H7 (cell line): Measurements from ENCODE around the gene SNX32. TPM values are rescaled to one million over a fixed set of nuclear protein-coding genes. Genes with fewer than 3 reads are reported as not detected.
"Not testable (repeated sequence)": the region's sequence is repeated elsewhere in the genome, so short reads cannot be mapped to it uniquely, and the experiment has no call there.

ENCODE experiments used
- DNase-seq: peaks from one replicate; pipeline ENCODE4 v3.0.0; 2012
- H3K27me3 ChIP-seq: 2 replicates; pipeline ENCODE4 v1.6.0; 2011; ENCODE audit warnings: mild to moderate bottlenecking, low read length; ENCODE audit not compliant: control insufficient read depth, insufficient read depth
- H3K36me3 ChIP-seq: replicated peaks from 2 replicates; pipeline ENCODE4 v1.5.1; 2011; ENCODE audit warnings: low read length; ENCODE audit not compliant: control insufficient read depth, insufficient read depth
- H3K4me3 ChIP-seq: 2 replicates; pipeline ENCODE4 v1.5.1; 2011; ENCODE audit warnings: low read depth, mild to moderate bottlenecking, control low read depth, low read length, moderate library complexity; ENCODE audit not compliant: insufficient read depth
- total RNA-seq: library from RNA; depleted of rRNA; stranded (reverse); fragments of >200 nt; shearing (Covaris generic); gene quantifications from 2 replicates; pipeline ENCODE4 v1.2.3, GENCODE V29; 2014

The SNX32 gene
- total RNA-seq, 1 experiment from 2014 or later: 0.80 TPM

DNA sequence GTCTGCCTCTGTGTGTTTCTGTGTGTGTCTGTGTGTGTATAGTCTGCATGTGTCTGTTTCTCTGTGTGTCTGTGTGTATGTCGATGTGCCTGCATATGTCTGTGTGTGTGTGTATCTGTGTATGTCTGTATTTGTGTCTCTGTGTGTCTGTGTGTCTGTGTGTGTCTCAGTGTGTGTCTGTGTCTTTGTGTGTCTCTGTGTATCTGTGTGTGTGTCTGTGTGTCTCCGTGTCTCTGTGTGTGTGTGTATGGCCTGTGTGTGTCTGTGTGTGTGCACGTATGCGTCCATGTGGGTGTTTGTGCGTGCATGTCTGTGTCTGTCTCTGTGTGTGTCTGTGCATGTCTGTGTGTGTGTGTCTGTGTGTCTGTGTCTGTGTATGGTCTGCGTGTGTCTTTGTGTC is 439 bp downstream of the SNX32 start:
- peak overlapping the region; percentile 57 for H3K4me3 ChIP-seq
- no peak for DNase-seq
- H3K36me3 ChIP-seq: no peaks in the 10 kb centered on the region
- H3K27me3 ChIP-seq: peaks cover 9% of the 10 kb centered on the region

DNA sequence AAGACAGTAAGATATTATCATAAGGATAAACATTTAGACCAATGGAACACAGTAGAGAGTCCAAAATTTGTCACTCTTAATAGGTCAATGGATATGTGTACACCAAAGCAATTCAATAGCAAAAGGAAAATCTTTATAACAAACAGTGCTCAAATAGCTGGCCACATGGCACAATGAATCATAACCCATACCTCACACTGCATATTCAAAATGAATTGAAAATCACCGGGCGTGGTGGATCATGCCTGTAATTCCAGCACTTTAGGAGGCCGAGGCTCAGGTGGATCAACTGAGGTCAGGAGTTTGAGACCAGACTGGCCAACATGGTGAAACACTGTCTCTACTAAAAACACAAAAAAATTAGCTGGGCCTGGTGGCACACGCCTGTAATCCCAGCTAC is 8.4 kb downstream of the SNX32 start:
- DNase-seq: no peak
- H3K27me3 ChIP-seq: no peaks in the 10 kb centered on the region
- no peak overlapping the region for H3K4me3 ChIP-seq
- H3K36me3 ChIP-seq: no peaks in the 10 kb centered on the region

DNA sequence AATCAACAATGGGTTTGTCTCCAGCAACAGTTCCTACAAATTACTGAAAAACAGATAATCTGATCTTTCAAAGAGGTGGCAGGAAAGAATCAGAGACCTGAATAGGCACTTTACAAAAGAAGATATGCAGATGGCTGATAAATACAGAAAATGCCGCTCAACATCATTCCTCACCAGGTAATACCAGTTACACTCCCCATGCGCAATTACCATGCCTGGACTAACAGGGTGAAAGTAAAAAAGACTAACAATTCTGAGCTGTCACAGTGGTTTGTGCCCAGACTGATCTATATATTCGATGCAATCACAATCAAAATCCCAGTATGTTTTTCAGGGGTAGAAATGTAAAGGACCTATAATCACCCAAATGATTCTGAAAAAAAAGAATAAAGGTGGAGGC is 10.0 kb downstream of the SNX32 start:
- no peak for DNase-seq
- H3K27me3 ChIP-seq: no peaks in the 10 kb centered on the region
- H3K4me3 ChIP-seq: no peak overlapping the region
- no peaks in the 10 kb centered on the region for H3K36me3 ChIP-seq

DNA sequence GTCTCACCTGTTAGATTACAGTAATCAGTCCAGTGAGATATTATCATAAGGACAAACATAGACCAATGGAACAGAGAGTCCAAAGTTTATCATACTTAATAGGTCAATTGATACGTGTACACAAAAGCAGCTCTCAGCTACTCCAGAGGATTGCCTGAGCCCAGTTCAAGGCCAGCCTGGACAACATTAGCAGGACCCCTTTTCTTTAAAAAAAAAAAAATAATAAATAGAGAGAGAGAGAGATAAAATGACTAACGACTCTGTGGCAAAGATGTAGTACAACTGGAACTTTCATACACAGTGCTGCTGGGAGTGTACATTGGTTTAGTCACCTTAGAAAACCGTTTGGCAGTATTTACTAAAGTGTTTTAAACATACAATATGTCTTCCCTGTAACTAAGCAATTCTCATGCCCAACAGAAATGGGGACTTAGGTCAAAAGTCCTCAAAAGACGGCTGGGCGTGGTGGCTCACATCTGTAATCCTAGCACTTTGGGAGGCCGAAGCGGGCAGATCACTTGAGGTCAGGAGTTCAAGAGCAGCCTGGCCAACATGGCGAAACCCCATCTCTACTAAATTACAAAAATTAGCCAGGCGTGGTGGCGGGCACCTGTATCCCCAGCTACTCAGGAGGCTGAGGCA is 10.6 kb downstream of the SNX32 start:
- no peaks in the 10 kb centered on the region for H3K27me3 ChIP-seq
- no peak for DNase-seq
- no peak overlapping the region for H3K4me3 ChIP-seq
- no peaks in the 10 kb centered on the region for H3K36me3 ChIP-seq

DNA sequence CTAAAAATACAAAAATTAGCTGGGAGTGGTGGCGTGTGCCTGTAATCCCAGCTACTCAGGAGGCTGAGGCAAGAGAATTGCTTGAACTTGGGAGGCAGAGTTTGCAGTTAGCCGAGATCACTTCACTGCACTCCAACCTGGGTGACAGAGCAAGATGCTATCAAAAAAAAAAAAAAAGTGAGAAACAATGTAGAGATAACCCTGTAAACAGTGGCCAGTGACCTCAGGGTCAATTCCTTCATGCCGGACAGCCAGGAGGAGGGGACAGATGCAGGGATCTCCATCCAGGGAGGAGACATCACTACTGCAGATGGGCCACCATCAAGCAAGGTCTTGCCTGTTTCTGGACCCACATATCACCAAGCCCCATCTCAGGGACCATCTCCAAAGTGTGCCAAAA is 14.0 kb downstream of the SNX32 start:
- Histone ChIP-seq H3K27me3 (no peaks in the 10 kb centered on the region; the same call in 1 of the 2 replicates), H3K4me3 (no peak overlapping the region), H3K36me3 (peaks cover 3% of the 10 kb centered on the region)
- DNase-seq: peak; percentile 17

DNA sequence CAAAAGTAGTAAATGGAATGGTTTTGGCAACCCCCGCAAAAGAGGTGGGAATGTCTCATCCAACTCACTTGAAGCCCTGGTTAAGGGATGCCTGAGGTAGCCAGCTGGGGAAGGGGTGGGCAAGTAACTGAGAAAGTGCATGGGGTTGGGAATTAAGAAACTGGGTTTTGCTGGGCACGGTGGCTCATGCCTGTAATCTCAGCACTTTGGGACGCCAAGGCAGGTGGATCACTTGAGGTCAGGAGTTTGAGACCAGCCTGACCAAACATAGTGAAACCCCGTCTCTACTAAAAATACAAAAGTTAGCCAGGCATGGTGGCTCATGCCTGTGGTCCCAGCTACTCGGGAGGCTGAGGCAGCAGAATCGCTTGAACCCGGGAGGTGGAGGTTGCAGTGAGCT is 14.9 kb downstream of the SNX32 start:
- H3K36me3 ChIP-seq: peaks cover 11% of the 10 kb centered on the region
- H3K4me3 ChIP-seq, H3K27me3 ChIP-seq, DNase-seq: not testable (repeated sequence)

DNA sequence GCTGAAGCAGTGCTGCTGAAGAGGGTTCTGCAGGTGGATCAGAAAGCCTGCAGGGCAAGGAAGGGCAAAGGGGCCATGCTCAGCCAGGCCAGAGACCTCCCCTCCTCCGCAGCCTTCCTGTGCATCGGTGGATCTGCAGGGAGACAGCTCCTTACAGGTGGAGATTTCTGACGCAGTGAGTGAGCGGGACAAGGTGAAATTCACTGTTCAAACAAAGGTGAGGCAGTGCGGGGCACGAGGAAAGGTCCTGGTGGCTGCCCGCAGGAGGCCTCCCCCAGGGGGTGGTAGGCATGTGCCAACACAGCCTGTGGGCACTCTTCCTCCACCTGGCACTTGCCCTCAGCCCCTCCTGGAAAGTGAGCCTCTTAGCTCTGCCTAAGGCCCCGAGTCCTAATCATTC is 15.6 kb downstream of the SNX32 start:
- Histone ChIP-seq H3K36me3 (peaks cover 17% of the 10 kb centered on the region), H3K4me3 (no peak overlapping the region), H3K27me3 (no peaks in the 10 kb centered on the region; the same call in 1 of the 2 replicates)
- peak; percentile 46 for DNase-seq

DNA sequence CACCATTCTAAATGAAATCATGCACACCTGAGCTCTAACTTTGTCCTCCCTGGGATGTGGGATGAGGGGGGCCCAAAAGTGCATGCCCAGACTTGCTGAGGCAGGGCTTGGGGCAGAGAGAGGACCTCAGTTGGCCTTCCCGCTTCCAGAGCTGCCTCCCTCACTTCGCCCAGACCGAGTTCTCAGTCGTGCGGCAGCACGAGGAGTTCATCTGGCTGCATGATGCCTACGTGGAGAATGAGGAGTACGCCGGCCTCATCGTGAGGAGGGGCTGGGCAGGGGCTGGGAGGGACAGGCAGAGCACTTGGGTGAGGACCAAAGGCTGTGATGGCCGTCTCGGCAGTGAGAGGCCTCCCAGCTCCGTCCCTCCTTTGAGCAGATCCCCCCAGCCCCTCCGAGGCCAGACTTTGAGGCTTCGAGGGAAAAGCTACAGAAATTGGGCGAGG is 16.0 kb downstream of the SNX32 start:
- Histone ChIP-seq H3K27me3 (no peaks in the 10 kb centered on the region; the same call in 1 of the 2 replicates), H3K36me3 (peaks cover 21% of the 10 kb centered on the region), H3K4me3 (no peak overlapping the region)
- DNase-seq: peak; percentile 61

DNA sequence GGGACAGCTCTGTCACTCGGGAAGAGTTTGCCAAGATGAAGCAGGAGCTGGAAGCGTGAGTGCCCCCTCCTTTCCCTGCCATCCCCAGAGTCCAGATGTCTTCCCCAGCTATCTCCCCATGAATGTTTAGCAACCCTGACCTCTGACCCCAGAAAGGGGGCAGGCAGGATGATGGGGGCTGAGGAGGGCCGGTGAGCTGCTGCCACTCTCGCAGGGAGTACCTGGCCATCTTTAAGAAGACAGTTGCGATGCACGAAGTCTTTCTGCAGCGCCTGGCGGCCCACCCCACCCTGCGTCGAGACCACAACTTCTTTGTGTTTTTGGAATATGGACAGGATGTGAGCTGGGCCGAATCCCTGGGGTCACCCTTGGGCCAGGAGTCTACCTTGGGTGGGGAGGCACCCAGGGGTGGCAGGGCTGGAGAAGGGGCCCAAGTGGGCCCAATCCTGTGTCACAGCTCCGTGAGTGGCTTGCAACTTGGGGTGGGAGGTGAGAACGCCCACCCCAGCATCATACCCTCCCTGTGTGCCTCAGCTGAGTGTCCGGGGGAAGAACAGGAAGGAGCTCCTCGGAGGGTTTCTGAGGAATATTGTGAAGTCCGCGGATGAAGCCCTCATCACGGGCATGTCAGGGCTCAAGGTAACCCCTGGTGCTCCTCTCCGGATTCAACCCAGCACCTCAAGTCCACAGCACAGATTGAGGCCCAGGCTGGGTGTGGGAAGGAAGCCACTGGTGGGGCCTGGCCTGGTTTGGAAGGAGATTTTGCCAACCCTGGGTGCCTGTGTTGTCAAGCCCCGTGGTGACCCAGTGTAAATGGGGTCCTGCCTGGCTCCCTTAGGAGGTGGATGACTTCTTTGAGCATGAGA is 16.7 kb downstream of the SNX32 start:
- peak; percentile 61 for DNase-seq
- Histone ChIP-seq H3K27me3 (no peaks in the 10 kb centered on the region; the same call in 1 of the 2 replicates), H3K4me3 (no peak overlapping the region), H3K36me3 (peaks cover 26% of the 10 kb centered on the region)

DNA sequence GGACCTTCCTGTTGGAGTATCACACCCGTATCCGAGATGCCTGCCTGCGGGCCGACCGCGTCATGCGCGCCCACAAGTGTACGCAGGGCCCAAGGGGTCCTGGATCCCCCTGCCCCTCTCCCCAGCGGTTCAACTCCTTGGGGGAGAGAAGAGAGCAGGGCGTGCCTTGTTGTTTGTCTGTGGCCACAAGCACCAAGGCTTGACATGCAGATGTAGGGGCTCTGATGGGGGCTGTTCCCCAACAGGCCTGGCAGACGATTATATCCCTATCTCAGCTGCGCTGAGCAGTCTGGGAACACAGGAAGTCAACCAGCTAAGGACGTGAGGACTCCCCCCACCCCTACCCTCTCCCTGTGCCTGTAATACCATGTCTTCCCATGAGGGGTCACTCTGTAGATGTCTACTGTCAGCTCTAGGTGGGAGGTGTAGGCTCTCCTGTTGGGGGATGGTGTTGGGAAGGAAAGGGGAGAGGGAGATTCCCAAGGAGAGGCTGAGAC is 17.4 kb downstream of the SNX32 start:
- no peaks in the 10 kb centered on the region; the same call in 1 of the 2 replicates for H3K27me3 ChIP-seq
- peak; percentile 92 for DNase-seq
- no peak overlapping the region for H3K4me3 ChIP-seq
- peaks cover 33% of the 10 kb centered on the region for H3K36me3 ChIP-seq

DNA sequence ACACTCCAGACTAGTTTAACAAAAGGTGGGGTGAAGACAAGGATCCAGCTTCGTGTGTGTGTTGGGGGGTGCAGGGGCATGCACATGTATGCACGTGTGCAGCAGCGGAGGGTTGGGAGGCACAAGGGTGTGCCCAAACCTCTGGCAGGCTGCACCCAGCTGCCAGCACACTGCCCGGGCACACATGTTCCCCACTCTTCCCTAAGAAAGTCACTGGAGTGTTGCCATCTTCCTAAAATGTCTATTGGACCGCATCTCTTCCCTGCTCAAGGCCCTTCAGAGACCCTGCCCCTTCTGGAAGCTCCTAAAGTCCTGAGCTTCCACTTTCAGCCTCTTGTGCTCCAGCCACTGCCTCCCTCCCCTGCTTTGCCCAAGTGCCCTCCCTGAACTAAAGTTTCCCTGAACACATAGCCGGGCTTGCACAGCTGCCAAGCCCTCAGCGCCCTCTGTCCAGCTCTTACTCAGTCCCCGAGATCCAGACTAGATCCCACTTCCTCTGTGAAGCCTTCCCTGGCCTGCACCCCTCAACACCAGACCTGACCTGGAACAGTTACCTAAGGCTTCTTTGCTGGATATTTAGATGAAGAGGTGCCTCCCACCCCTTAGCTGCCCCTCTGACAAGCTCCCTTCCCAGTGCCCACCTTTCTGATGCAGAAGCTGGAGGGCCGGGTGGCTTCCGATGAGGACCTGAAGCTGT is 18.2 kb downstream of the SNX32 start:
- H3K27me3 ChIP-seq: no peaks in the 10 kb centered on the region; the same call in 1 of the 2 replicates
- DNase-seq: peak; percentile 44
- H3K4me3 ChIP-seq: no peak overlapping the region
- peaks cover 38% of the 10 kb centered on the region for H3K36me3 ChIP-seq

DNA sequence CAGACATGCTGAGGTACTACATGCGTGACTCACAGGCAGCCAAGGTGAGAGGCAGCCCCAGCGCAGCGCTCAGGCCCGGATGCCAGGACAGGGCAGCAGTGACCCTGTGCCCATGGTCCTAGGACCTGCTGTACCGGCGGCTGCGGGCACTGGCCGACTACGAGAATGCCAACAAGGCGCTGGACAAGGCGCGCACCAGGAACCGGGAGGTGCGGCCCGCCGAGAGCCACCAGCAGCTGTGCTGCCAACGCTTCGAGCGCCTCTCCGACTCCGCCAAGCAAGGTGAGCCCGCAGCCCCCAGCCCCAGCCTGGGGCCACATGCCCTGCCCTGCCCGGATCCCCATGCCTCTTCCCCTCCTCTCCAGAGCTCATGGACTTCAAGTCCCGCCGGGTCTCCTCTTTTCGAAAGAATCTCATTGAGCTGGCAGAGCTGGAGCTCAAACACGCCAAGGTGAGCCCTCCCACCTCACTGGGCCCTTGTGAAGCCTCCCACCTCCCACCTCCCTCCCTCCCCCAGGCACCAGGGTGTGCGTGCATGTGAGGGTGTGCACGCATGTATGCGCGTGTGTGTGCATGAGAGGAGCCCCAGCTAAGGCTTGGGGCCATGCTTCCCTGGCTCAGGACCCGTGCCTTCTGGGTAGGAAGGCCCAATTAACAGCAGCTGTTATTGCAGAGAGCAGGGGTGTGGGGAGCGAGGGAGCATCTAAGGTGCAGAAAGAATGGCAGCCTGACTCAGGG is 18.9 kb downstream of the SNX32 start:
- peaks cover 38% of the 10 kb centered on the region for H3K36me3 ChIP-seq
- DNase-seq: peak; percentile 40
- no peaks in the 10 kb centered on the region; the same call in 1 of the 2 replicates for H3K27me3 ChIP-seq
- no peak overlapping the region for H3K4me3 ChIP-seq

DNA sequence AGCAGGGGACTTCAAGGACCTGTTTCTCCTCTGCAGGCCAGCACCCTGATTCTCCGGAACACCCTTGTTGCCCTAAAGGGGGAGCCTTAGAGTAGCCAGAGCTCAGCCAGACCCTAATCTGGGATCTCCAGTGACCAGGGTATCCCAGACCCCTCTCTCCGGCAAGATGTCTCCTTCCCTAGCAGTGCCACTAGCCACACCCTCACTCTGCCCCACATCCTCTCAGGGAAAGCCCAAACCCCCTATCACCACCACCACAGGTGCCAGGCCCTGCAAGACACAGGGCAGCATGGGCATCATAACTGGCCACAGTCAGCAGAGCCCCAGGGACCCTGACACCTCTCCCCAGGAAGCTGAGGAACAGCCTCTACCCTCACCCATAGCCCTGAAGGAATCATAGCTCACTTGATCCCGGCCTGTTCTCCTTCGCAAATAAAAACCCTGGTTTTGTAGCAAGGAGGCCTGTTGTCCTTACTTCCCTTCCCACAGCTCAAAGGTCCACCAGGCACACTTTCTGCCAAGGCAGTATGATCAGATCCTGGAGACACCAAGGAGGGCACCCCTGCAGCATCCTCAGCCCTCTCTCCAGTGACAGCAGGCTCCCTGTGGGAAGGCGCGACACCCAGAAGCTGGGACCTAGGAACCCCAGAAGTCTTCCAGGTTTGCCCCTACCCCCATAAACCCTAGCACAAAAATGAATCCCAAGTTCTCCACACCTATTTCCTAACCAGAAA is 19.6 kb downstream of the SNX32 start:
- Histone ChIP-seq H3K27me3 (no peaks in the 10 kb centered on the region; the same call in 1 of the 2 replicates), H3K36me3 (peaks cover 38% of the 10 kb centered on the region), H3K4me3 (no peak overlapping the region)
- peak; percentile 69 for DNase-seq
